ENCODE data around the gene USP20.

The USP20 gene

DNA sequence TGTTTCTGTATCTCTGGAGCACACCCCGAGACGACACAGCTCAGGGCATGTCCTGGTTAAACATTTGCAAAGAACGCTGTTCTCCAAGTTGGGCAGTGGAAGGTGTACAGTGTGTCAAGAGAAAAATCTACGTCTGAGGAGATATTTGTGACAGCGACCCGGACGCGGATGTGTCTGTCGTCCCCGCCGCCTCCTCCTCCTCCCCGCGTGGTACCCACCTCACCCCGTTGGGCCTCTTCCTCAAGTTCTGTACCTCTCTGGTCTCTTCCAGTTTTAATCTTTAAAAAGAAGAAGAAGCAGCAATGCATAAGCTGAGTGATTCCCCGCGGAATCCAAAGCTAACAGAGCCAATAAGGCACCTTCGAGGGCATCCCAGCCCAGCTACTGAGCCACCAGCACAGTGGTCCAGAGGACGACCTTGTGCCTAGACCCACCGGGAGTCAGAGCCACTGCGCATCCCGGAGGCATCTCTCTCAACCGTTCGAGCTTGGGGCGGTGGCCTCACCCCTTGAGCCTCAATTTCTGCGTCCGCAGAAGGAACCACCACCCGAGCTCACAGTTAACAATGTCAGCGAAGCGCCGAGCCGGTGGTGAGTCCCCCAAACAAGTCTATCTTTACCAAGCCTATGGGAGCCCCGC, 650 bp upstream of the USP20 start:
- in situ Hi-C loops (cut with MboI; ENCODE audit: low sequenced_read_pairs), result no loop called here

DNA sequence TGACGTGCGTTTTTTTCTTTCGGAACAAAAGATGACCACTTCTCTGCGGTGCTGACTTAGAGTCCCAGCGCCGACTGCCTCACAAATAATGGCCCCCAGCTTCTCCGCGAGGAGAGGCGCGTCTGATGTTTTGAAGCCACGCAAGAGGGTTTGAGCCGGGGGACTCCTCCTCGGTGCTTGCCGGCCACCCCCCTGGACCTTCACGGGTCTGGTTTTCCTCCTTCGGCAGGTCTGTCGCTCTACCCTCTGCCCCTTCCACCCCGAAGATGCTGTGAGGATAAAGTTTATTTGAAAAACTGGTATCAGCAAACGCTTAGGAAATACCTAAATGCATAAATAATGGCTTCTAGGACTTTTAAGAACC, 584 bp downstream of the USP20 start:
- in situ Hi-C loops (cut with MboI; ENCODE audit: low sequenced_read_pairs), result no loop called here
- H3K36me3 ChIP-seq (replicated peaks), result peaks cover 25% of the 10 kb centered on the region
- H3K9me3 ChIP-seq, result no peaks in the 10 kb centered on the region
- no peaks in the 10 kb centered on the region for H3K27me3 ChIP-seq (ENCODE audit: low read depth)
- DNase-seq (ENCODE audit: low spot score in 2 of 2), result peak; percentile 21 to 41
- H3K4me1 ChIP-seq, result peaks cover 9% of the 10 kb centered on the region
- peak overlapping the region; percentile 84 for H3K4me3 ChIP-seq

More for the DNA sequence above, 650 bp upstream of the USP20 start:
- DNase-seq (ENCODE audit: low spot score in 2 of 2), result no peak
- peaks cover 33% of the 10 kb centered on the region for H3K36me3 ChIP-seq (replicated peaks)
- peaks cover 9% of the 10 kb centered on the region for H3K4me1 ChIP-seq
- no peaks in the 10 kb centered on the region for H3K9me3 ChIP-seq
- peak overlapping the region; percentile 84 for H3K4me3 ChIP-seq
- H3K27me3 ChIP-seq (ENCODE audit: low read depth), result no peaks in the 10 kb centered on the region

DNA sequence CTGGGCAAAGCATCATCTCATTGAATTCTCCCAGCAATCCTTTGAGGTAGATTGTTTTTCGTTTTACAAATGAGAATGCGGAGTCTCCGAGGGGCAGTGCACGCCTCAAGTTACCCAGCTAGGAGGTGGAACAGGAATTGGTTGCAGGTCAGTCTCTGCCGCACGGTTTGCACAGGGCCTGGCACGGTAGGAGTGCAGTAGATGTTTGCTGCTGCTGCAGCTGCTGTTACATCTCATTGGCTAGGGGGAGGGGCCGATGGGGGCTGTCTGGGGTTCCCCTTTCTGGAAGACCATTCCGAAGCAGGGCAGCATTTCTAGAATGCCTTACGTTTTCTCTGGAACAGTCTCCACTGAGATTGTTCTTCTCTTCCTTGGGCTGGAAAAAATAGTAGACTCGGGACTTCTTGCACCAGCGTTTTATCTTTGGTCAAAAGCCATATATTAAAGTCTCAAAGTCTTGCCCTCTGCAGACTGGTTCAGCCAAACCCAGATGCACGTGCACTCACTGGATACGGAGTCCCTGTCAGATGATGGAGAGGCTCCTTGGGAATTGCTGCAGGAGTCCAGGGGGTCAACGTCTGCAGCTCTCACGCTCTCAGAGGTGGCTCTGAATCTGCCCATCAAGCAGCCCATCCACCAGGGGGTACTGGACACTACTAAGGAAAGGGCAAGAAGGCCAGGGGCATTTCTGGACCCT, 1.2 kb downstream of the USP20 start:
- H3K4me1 ChIP-seq, result peaks cover 15% of the 10 kb centered on the region
- H3K4me3 ChIP-seq, result peak overlapping the region; percentile 84
- no peaks in the 10 kb centered on the region for H3K27me3 ChIP-seq (ENCODE audit: low read depth)
- peaks cover 19% of the 10 kb centered on the region for H3K36me3 ChIP-seq (replicated peaks)
- DNase-seq (ENCODE audit: low spot score in 2 of 2), result no peak
- in situ Hi-C loops (cut with MboI; ENCODE audit: low sequenced_read_pairs), result no loop called here
- H3K9me3 ChIP-seq, result no peaks in the 10 kb centered on the region

DNA sequence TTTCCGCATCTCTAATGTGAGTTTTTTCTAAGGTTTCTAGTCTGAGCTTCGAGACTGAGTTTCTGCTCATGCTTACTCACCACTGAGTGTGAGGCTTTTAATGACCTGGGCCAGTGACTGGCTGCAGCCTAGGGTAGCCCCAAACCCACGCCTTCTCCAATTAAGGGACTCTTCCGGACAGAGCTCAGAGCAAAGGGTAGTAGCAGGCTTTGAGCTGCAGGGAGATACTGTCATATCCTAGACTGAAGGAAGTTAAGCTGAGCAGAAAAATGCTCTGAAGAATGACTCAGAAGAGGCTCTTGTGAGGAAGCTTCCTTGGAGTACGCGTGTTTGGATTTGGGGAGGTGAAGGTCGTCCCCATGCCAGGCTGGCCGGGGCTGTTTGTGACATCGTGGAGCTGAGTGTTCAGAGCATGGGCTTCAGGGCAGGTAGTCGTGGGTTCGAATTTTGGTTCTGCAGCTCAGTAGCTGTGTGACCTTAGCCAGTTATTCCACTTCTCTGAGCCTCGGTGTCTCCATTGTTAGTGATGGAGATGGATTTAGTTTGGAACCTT, 3.5 kb downstream of the USP20 start:
- no peaks in the 10 kb centered on the region for H3K36me3 ChIP-seq (replicated peaks)
- no peak overlapping the region for H3K4me3 ChIP-seq
- no peaks in the 10 kb centered on the region for H3K9me3 ChIP-seq
- DNase-seq (ENCODE audit: low spot score in 2 of 2), result no peak
- peaks cover 16% of the 10 kb centered on the region for H3K4me1 ChIP-seq
- H3K27me3 ChIP-seq (ENCODE audit: low read depth), result no peaks in the 10 kb centered on the region
- in situ Hi-C loops (cut with MboI; ENCODE audit: low sequenced_read_pairs), result no loop called here

DNA sequence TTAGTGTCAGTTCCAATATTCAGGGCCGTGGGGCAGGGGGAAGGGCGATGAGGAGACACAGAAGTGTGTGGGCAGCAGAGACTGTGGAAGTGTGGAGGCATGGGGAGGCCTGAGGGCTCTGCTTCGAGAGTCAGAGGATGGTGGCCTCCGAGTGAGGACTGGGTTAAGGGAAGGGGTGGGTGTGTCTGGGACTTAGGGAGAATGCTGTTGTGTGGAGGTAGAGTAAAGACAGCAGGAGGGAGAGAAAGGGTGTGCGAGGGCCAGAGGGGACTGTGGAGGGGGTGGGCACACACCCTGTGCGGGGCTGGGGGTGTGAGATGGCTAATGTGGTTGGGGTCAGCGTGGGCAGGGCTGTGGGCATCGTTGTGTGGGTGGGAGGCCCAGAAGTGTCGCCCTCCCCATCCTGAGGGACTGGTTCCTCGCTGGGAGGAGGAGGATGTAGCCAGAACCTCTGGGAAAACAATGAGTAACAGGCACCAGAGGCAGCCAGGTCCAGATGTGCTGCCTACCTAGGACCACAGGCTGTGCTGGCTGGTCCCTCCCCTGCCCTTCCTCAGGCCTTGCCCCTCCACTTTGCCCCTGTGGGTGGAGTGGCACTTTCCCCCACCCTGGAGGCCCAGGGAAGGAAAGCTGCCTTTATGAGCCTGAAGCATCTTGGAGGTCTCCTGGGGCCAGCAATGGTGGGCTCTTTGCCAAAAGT, 4.2 kb downstream of the USP20 start:
- in situ Hi-C loops (cut with MboI; ENCODE audit: low sequenced_read_pairs), result no loop called here
- DNase-seq (ENCODE audit: low spot score in 2 of 2), result no peak
- no peaks in the 10 kb centered on the region for H3K36me3 ChIP-seq (replicated peaks)
- H3K4me1 ChIP-seq, result peaks cover 11% of the 10 kb centered on the region
- H3K27me3 ChIP-seq (ENCODE audit: low read depth), result no peaks in the 10 kb centered on the region
- no peak overlapping the region for H3K4me3 ChIP-seq
- no peaks in the 10 kb centered on the region for H3K9me3 ChIP-seq

DNA sequence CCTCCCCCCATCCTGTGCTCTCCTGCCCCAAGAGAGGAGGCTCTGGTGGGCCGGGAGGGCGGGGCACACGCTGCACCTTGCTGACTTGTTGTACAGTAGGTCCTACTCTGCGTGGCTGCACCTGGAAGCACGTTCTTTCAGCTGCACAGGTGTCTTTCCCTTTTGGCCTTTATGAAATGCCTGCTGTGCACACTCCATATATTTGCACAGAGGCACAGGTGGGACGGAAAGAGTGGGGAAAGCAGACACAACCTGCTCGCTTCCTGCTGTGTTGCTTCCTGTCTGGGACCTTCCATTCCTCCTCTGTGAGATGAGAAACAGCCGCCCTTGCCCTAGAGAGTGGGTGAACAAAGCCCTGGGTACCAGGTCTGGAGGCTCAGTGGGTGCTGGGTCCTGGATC, 4.8 kb downstream of the USP20 start:
- no peak for DNase-seq (ENCODE audit: low spot score in 2 of 2)
- Histone ChIP-seq H3K4me1 (peaks cover 11% of the 10 kb centered on the region), H3K9me3 (no peaks in the 10 kb centered on the region), H3K4me3 (no peak overlapping the region), H3K27me3 (ENCODE audit: low read depth) (no peaks in the 10 kb centered on the region), H3K36me3 (replicated peaks) (no peaks in the 10 kb centered on the region)
- in situ Hi-C loops (cut with MboI; ENCODE audit: low sequenced_read_pairs), result no loop called here

DNA sequence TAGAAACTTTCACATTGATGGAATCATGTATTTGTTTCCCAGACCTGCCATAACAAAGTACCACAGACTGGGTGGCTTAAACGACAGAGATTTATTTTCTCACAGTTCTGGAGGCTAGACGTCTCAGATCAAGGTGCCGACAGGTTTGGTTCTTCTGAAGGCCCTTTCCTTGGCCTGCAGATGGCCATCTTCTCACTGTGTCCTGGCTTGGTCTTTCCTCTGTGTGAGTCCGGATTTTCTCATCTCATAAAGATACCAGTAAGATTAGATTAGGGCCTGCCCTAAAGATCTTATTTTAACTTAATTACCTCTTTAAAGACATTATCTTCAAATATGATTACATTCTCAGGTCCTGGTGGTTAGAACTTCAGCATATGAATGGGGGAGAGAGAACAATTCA, 5.8 kb downstream of the USP20 start:
- H3K27me3 ChIP-seq (ENCODE audit: low read depth), result no peaks in the 10 kb centered on the region
- in situ Hi-C loops (cut with MboI; ENCODE audit: low sequenced_read_pairs), result no loop called here
- no peak overlapping the region for H3K4me3 ChIP-seq
- H3K36me3 ChIP-seq (replicated peaks), result no peaks in the 10 kb centered on the region
- H3K9me3 ChIP-seq, result no peaks in the 10 kb centered on the region
- peak in 1 of 2 experiments; percentile 16 for DNase-seq (ENCODE audit: low spot score in 2 of 2)
- peaks cover 9% of the 10 kb centered on the region for H3K4me1 ChIP-seq

DNA sequence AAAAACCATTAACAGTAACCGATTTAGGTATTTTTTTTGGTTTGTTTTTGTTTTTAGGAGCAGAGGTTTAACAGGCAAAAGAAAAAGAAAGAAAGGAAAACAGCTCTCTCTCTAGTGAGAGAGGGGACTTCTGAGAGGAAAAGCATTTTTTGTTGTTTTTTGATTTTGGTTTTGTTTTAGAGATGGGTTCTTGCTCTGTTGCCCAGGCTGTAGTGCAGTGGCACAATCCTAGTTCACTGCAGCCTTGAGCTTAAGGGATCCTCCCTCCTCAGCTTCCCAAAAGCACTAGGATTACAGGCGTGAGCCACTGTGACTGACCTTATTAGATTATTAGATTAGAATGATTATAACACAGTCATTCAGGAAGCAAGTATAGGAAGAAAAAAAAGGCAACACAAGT, 10.1 kb downstream of the USP20 start:
- no peaks in the 10 kb centered on the region for H3K9me3 ChIP-seq
- in situ Hi-C loops (cut with MboI; ENCODE audit: low sequenced_read_pairs), result no loop called here
- no peaks in the 10 kb centered on the region for H3K36me3 ChIP-seq (replicated peaks)
- no peaks in the 10 kb centered on the region for H3K27me3 ChIP-seq (ENCODE audit: low read depth)
- peaks cover 7% of the 10 kb centered on the region; the same call in 1 of the 2 replicates for H3K4me1 ChIP-seq
- H3K4me3 ChIP-seq, result no peak overlapping the region
- no peak for DNase-seq (ENCODE audit: low spot score in 2 of 2)

DNA sequence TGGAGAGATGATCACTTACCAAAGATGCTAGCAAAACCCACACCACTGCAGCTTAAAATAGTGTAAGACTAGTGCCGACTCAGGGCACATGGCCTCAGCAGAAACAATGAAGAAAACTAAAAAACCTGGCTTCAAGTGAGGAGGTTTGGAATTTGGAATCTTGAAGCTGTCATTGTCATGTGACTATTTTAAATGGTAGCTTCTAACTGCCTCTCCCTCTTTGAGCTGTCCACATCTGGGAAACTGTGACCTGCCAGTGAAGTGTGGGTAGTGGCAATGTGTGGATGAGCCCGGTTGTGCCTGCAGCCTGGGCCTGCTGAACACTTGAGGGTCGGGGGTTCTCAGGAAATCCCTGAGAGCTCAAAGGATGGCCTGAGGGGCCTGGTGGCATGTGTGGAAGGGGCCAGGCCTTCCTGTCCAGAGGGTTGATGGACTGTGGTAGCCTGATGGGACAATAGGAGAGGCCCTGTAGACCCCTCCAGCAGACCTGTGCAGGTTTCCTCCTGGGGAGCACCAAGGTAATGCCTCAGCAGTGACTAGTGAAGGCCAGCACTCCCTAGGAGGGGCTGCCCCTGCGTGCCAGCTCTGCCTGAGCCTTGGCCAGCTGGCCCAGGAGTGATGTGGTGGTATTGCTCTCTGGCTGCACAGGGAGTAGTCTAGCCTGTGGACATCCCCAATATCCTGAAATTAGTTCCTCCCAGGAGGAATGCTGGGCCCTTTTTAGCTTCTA, 13.6 kb downstream of the USP20 start:
- Histone ChIP-seq H3K9me3 (no peaks in the 10 kb centered on the region), H3K27me3 (ENCODE audit: low read depth) (no peaks in the 10 kb centered on the region), H3K36me3 (replicated peaks) (peaks cover 8% of the 10 kb centered on the region), H3K4me1 (no peaks in the 10 kb centered on the region), H3K4me3 (no peak overlapping the region)
- no peak for DNase-seq (ENCODE audit: low spot score in 2 of 2)
- in situ Hi-C loops (cut with MboI; ENCODE audit: low sequenced_read_pairs), result no loop called here

DNA sequence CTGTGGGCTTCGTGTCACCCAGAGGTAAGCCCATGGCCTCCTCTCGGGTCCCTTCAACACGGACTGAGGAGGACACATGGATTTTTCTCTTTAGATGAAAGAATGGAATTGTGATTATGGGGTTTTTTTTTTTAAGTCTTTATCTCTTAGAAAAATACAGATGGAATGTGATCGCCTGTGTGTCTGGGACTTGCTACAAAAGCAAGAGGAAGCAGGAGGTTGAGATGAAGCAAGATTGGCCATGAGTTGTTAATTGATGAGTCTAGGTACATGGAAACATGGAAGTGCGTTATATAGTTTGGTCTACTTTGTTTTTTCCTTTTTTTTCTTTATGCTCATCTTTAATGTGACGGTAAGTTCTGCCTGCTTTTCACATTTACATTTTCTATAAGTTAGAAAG, 14.6 kb downstream of the USP20 start:
- in situ Hi-C loops (cut with MboI; ENCODE audit: low sequenced_read_pairs), result no loop called here
- H3K36me3 ChIP-seq (replicated peaks), result peaks cover 8% of the 10 kb centered on the region

DNA sequence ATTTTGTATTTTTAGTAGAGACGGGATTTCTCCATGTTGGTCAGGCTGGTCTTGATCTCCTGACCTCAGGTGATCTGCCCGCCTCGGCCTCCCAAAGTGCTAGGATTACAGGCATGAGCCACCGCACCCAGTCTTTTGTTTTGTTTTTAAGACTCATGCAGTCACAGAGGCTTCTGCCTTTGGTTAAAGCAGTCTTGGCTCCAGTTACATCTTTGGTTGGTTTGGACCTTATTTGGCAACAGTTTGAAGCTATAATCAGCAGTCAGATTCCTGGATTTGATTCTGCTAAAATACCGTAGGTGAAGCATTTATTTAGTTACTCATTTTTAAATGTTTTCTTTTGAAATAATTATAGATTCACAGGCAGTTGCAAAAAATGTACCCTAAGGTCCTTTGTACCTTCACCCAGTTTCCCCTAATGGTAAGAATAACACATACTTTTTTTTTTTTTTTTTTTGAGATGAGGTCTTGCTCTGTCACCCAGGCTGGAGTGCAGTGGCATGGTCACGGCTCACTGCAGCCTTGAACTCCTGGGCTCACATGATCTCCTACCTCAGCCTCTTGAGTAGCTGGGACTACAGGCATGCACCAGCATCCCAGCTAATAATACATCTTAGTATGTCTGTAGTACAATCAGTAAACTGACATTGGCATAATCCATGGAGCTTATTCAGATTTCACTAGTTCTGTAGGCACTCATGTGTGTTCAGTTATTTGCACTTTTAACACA, 15.7 kb downstream of the USP20 start:
- no peaks in the 10 kb centered on the region for H3K9me3 ChIP-seq
- peaks cover 8% of the 10 kb centered on the region for H3K36me3 ChIP-seq (replicated peaks)
- H3K27me3 ChIP-seq (ENCODE audit: low read depth), result no peaks in the 10 kb centered on the region
- H3K4me3 ChIP-seq, result no peak overlapping the region
- no peak for DNase-seq (ENCODE audit: low spot score in 2 of 2)
- no peaks in the 10 kb centered on the region for H3K4me1 ChIP-seq
- in situ Hi-C loops (cut with MboI; ENCODE audit: low sequenced_read_pairs), result no loop called here

More for the DNA sequence above, 14.6 kb downstream of the USP20 start:
- DNase-seq (ENCODE audit: low spot score in 2 of 2), result no peak
- Histone ChIP-seq H3K4me3 (no peak overlapping the region), H3K4me1 (no peaks in the 10 kb centered on the region), H3K9me3 (no peaks in the 10 kb centered on the region), H3K27me3 (ENCODE audit: low read depth) (no peaks in the 10 kb centered on the region)

DNA sequence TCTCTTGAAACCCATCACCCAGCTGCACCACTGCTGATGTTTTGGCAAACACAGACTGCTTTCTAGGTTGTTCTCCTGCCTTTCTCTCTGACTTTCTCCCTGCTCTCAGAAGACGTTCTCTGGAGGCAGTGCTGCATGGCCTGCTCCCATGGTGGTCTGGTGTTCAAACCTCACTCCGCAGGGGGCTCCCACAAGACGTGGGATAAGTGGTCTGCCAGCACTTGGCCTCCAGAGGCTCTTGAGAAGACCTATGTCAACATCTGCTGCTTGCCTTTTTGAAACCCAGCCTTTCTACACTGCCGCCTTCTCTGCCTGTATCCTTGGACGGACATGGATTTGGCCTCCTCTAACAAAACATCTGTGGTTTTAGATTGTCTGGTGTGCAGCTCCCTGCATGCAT, 16.6 kb downstream of the USP20 start:
- no peak for DNase-seq (ENCODE audit: low spot score in 2 of 2)
- Histone ChIP-seq H3K4me3 (no peak overlapping the region), H3K27me3 (ENCODE audit: low read depth) (no peaks in the 10 kb centered on the region), H3K4me1 (no peaks in the 10 kb centered on the region), H3K9me3 (no peaks in the 10 kb centered on the region), H3K36me3 (replicated peaks) (peaks cover 8% of the 10 kb centered on the region)
- in situ Hi-C loops (cut with MboI; ENCODE audit: low sequenced_read_pairs), result no loop called here

DNA sequence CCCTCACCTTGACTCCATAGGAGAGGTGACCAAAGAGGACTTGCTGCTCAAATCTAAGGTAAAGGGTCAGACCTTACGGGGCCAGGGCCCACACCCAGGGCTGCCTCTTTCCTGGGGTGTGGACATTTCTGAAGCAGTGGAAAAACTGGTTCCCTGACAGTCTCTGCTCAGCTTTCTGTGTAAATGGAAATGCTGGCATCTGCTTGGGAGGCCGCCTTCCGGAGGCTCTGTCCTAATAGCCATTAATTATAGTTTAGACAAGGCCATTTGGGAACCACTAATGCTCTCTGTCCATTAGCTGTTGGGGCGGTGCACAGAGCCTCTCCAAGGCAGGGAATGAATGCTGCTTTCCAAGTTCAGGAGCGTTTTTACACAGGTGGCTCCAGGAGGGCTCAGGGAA, 17.3 kb downstream of the USP20 start:
- peaks cover 8% of the 10 kb centered on the region for H3K36me3 ChIP-seq (replicated peaks)
- in situ Hi-C loops (cut with MboI; ENCODE audit: low sequenced_read_pairs), result no loop called here
- no peaks in the 10 kb centered on the region for H3K27me3 ChIP-seq (ENCODE audit: low read depth)
- H3K4me1 ChIP-seq, result no peaks in the 10 kb centered on the region
- no peaks in the 10 kb centered on the region for H3K9me3 ChIP-seq
- no peak overlapping the region for H3K4me3 ChIP-seq
- no peak for DNase-seq (ENCODE audit: low spot score in 2 of 2)
